Heart right ventricle (tissue), 16 donors: ENCODE measurements around the gene ZNF740. TPM values are rescaled to one million over a fixed set of nuclear protein-coding genes. Genes with fewer than 3 reads are reported as not detected.
A peak's percentile ranks its signal among the peaks of the same experiment; 100 is the strongest.

Experiments
- ATAC-seq, 8 donors: fragments of 200-7000 bp; cut with Tn5 transposase; one replicate each; pipeline ENCODE4 v1.9.1; 2020; ENCODE audit warnings: mild to moderate bottlenecking in 8 of 8, moderate library complexity in 8 of 8, moderate number of reproducible peaks in 1 of 8
- DNase-seq, 2 donors: peaks; one replicate each; pipeline ENCODE4 v3.0.0-alpha.2; 2020
- H3K27ac ChIP-seq, 10 donors: fragments of 200-600 bp; sonication (generic) in 2 of 10; one replicate each; pipeline versions ENCODE4 v1.5.0 to v1.8.0; 2020 to 2022; ENCODE audit warnings: mild to moderate bottlenecking in 3 of 10
- H3K27me3 ChIP-seq, 7 donors: fragments of 200-600 bp; one replicate each; pipeline ENCODE4 v1.8.0; 2021 to 2022; ENCODE audit warnings: mild to moderate bottlenecking in 2 of 7
- H3K36me3 ChIP-seq, 9 donors: fragments of 200-600 bp; sonication (generic) in 1 of 9; one replicate each; pipeline versions ENCODE4 v1.5.0 to v1.8.0; 2020 to 2022; ENCODE audit warnings: mild to moderate bottlenecking in 2 of 9
- H3K4me1 ChIP-seq, 9 donors: fragments of 200-600 bp; sonication (generic) in 1 of 9; one replicate each; pipeline versions ENCODE4 v1.5.0 to v1.8.0; 2020 to 2022; ENCODE audit warnings: mild to moderate bottlenecking in 4 of 9
- H3K4me3 ChIP-seq, 10 donors: fragments of 200-600 bp; sonication (generic) in 2 of 10; one replicate each; pipeline versions ENCODE4 v1.5.0 to v1.8.0; 2020 to 2022; ENCODE audit warnings: mild to moderate bottlenecking in 7 of 10, moderate library complexity in 2 of 10
- H3K9me3 ChIP-seq, 11 donors: fragments of 200-600 bp in 10 of 11; sonication (generic) in 2 of 11; one replicate each; pipeline versions ENCODE4 v1.5.0 to v1.8.0; 2013 to 2022; ENCODE audit warnings: mild to moderate bottlenecking in 2 of 11, control low read depth in 1 of 11, moderate library complexity in 1 of 11
- CTCF ChIP-seq, 9 donors: fragments of 200-600 bp; sonication (generic) in 2 of 9; IDR thresholded peaks; one replicate each; pipeline versions ENCODE4 v1.5.0 to v1.8.0; 2021 to 2022; ENCODE audit warnings: antibody characterized with exemption in 9 of 9, mild to moderate bottlenecking in 5 of 9, moderate library complexity in 1 of 9
- WGBS, 2 donors: extraction: QIAGEN DNeasy Blood & Tissue Kit; methylation state at CpG; one replicate each; pipeline ENCODE4 v1.1.7; 2013; ENCODE audit warnings: inconsistent platforms in 1 of 2; 5-methylcytosine and 5-hydroxymethylcytosine counted together
- intact Hi-C, 10 donors: fragments of 100-400 bp; cut with DNase I; formaldehyde crosslinking; loops; one replicate each; pipeline versions ENCODE4 v1.11.1 to v1.14.2; 2022
- polyA plus RNA-seq, 2 donors: library from polyadenylated mRNA; stranded (reverse); fragments of 200-250 nt; gene quantifications; one replicate each; pipeline ENCODE4 v1.2.3, GENCODE V29; 2013
- total RNA-seq, 10 donors: library from RNA; stranded (reverse); fragmentation: NEBNext Ultra II Directional in 3 of 10; extraction: Animal tissue kit (Norgen Biotek cat#: 25700) in 3 of 10; gene quantifications; one replicate each; pipeline versions ENCODE4 v1.2.1 to v1.2.4, GENCODE V29; 2021 to 2023
- donor health status: Arrhythmogenic right ventricular cardiomyopathy.
- donor health status: ischemic (EF 13 %, LVEDD 7.1; RV severe dilation, severe dysfunction).
- donor health status: healthy with polysubstance abuse.
- donor health status: DM: no; HTN: yes; CAD: no.
- donor health status: DM: no; HTN: no; CAD: no.
- donor health status: ischemic (EF 25% LVEDD 6.9; RV normal size, moderate dysfunction).
- donor health status: ischemic (EF 25% LVEDD 5.7; RV mildly dilated, moderate dysfunction).
- donor health status: healthy.
- donor health status: DM: yes; HTN: yes; CAD: no.
- donor health status: Ischemic cardiomyopathy.
- donor health status: ischemic (EF 35%, LVEDD 5.7; RV mildly dilated, moderate dysfunction).
- donor health status: nonischemic (EF 11% LVEDD 7.7; RV severe dilation, severe dysfunction).
- donor health status: DM: yes; HTN: yes; CAD: no.
- donor health status: PGD.
- donor health status: ischemic (EF 29% LVEDD 5.4; RV normal size, mild dysfunction).
- donor health status: nonischemic (EF 23%, LVEDD 6.1; RV moderate dilation, normal function).

The ZNF740 gene
- total and polyA plus RNA-seq, 12 donors: 2.7 to 28.9 (median 18.9) TPM

- Histone ChIP-seq H3K27me3 (no peaks in the 10 kb centered on the region), H3K36me3 (peaks cover 0 to 55% (median 38%) of the 10 kb centered on the region in 9 donors), H3K4me1 (peaks cover 13 to 74% (median 64%) of the 10 kb centered on the region in 9 donors), H3K27ac (peak overlapping the region; percentile 70 to 100 (median 94)), H3K9me3 (no peaks in the 10 kb centered on the region), H3K4me3 (peak overlapping the region in 9 of 10 donors; percentile 10 to 46 (median 39))
- 48 to 57% methylated on average over 5 of the region's 5 CpGs for WGBS, 2 donors
- DNase-seq: no peak
- intact Hi-C loops: loop anchor here in 8 of 10 donors (1.0 to 5.0 kb wide), 5 partner anchors 38 to 74 kb away; partner anchors contain the start of gene ESPL1 (in 3 of the 8)
- no peak for TF ChIP-seq CTCF (IDR thresholded peaks at IDR 0.05)
- ATAC-seq: peak in 5 of 8 donors; percentile 10 to 41 (median 20)
These were observed 33.7 kb downstream of the ZNF740 start for GRCh38 chr12:53214221-53214620.

GRCh38 chr12:53214687-53215455 lies 34.3 kb downstream of the ZNF740 start:
- H3K36me3 ChIP-seq: peaks cover 0 to 53% (median 38%) of the 10 kb centered on the region in 9 donors
- WGBS, 2 donors: 37 to 47% methylated on average over 12 of the region's 12 CpGs
- ATAC-seq (peak; percentile 56 to 84 (median 80)), DNase-seq (peak; percentile 80 to 93)
- no peaks in the 10 kb centered on the region for H3K9me3 ChIP-seq
- peak overlapping the region in 9 of 10 donors; percentile 10 to 46 (median 39) for H3K4me3 ChIP-seq
- H3K4me1 ChIP-seq: peaks cover 13 to 77% (median 65%) of the 10 kb centered on the region in 9 donors
- TF ChIP-seq CTCF (IDR thresholded peaks at IDR 0.05): no peak
- no peaks in the 10 kb centered on the region for H3K27me3 ChIP-seq
- H3K27ac ChIP-seq: peak overlapping the region; percentile 70 to 100 (median 94)
- intact Hi-C loops: loop anchor here in 9 of 10 donors (1.0 to 5.0 kb wide), 6 partner anchors 36 to 73 kb away; partner anchors contain the start of gene ESPL1 (in 3 of the 9)

- ATAC-seq (no peak), DNase-seq (no peak)
- Histone ChIP-seq H3K4me1 (peaks cover 13 to 77% (median 65%) of the 10 kb centered on the region in 9 donors), H3K36me3 (peaks cover 0 to 47% (median 35%) of the 10 kb centered on the region in 9 donors), H3K4me3 (no peak overlapping the region), H3K27me3 (no peaks in the 10 kb centered on the region), H3K27ac (peak overlapping the region; percentile 13 to 100 (median 94)), H3K9me3 (no peaks in the 10 kb centered on the region)
- WGBS, 2 donors: 86 to 87% methylated on average over 8 of the region's 8 CpGs
- TF ChIP-seq CTCF (IDR thresholded peaks at IDR 0.05): no peak
- intact Hi-C loops: loop anchor here in 2 of 10 donors (1.0 to 2.0 kb wide), 2 partner anchors 36 to 71 kb away; no protein-coding TSS in a partner anchor
These were observed 35.0 kb downstream of the ZNF740 start for GRCh38 chr12:53215497-53215896.

- ATAC-seq: no peak
- no peak for TF ChIP-seq CTCF (IDR thresholded peaks at IDR 0.05)
- 57 to 67% methylated on average over 19 of the region's 19 CpGs for WGBS, 2 donors
- no peaks in the 10 kb centered on the region for H3K9me3 ChIP-seq
- peak overlapping the region in 5 of 10 donors; percentile 72 to 96 (median 80) for H3K4me3 ChIP-seq
- peak overlapping the region in 9 of 10 donors; percentile 96 to 100 (median 99) for H3K27ac ChIP-seq
- H3K36me3 ChIP-seq: peaks cover 0 to 29% (median 17%) of the 10 kb centered on the region in 9 donors
- intact Hi-C loops: no loop called here
- no peaks in the 10 kb centered on the region for H3K27me3 ChIP-seq
- peaks cover 13 to 88% (median 70%) of the 10 kb centered on the region in 9 donors for H3K4me1 ChIP-seq
- peak in 1 of 2 donors; percentile 57 for DNase-seq
These were observed 36.8 kb downstream of the ZNF740 start for GRCh38 chr12:53217051-53217930.
